ENCODE results near the gene HPCA.

Gene HPCA

GRCh38 chr1:32886004-32886827 is at the start of gene HPCA:
Gene HPCA (plus strand): TSS chr1:32886491. CDS start chr1:32888899, 2,408 bp downstream.
- Histone ChIP-seq H3K9me3 (ENCODE audit: control insufficient read depth, insufficient read depth, low read length) (no peaks in the 10 kb centered on the region), H3K27me3 (ENCODE audit: control insufficient read depth, insufficient read depth, low read length) (peaks cover 67% of the 10 kb centered on the region), H3K9ac (ENCODE audit: low read depth, low read length) (no peak within 1 kb of the TSS), H3K36me3 (ENCODE audit: control insufficient read depth, insufficient read depth, low read length) (no peaks in the 10 kb centered on the region), H3K4me1 (ENCODE audit: control insufficient read depth, insufficient read depth, low read length) (peaks cover 2% of the 10 kb centered on the region), H3K4me3 (ENCODE audit: low read depth, low read length) (peak within 1 kb of the TSS; percentile 52)

GRCh38 chr1:32848354-32849063 is 37.8 kb upstream of the HPCA start:
- Histone ChIP-seq H3K9me3 (ENCODE audit: control insufficient read depth, insufficient read depth, low read length) (no peaks in the 10 kb centered on the region), H3K4me3 (ENCODE audit: low read depth, low read length) (no peak overlapping the region), H3K27me3 (ENCODE audit: control insufficient read depth, insufficient read depth, low read length) (no peaks in the 10 kb centered on the region), H3K9ac (ENCODE audit: low read depth, low read length) (no peak overlapping the region), H3K36me3 (ENCODE audit: control insufficient read depth, insufficient read depth, low read length) (no peaks in the 10 kb centered on the region), H3K4me1 (ENCODE audit: control insufficient read depth, insufficient read depth, low read length) (no peaks in the 10 kb centered on the region)

- Histone ChIP-seq H3K36me3 (ENCODE audit: control insufficient read depth, insufficient read depth, low read length) (peaks cover 2% of the 10 kb centered on the region), H3K4me3 (ENCODE audit: low read depth, low read length) (no peak overlapping the region), H3K4me1 (ENCODE audit: control insufficient read depth, insufficient read depth, low read length) (no peaks in the 10 kb centered on the region), H3K9ac (ENCODE audit: low read depth, low read length) (no peak overlapping the region), H3K9me3 (ENCODE audit: control insufficient read depth, insufficient read depth, low read length) (no peaks in the 10 kb centered on the region), H3K27me3 (ENCODE audit: control insufficient read depth, insufficient read depth, low read length) (no peaks in the 10 kb centered on the region)
Measured at GRCh38 chr1:32855861-32856617, 30.3 kb upstream of the HPCA start.

- no peaks in the 10 kb centered on the region for H3K27me3 ChIP-seq (ENCODE audit: control insufficient read depth, insufficient read depth, low read length)
- peaks cover 2% of the 10 kb centered on the region for H3K36me3 ChIP-seq (ENCODE audit: control insufficient read depth, insufficient read depth, low read length)
- no peaks in the 10 kb centered on the region for H3K9me3 ChIP-seq (ENCODE audit: control insufficient read depth, insufficient read depth, low read length)
- H3K4me1 ChIP-seq (ENCODE audit: control insufficient read depth, insufficient read depth, low read length) = no peaks in the 10 kb centered on the region
- H3K9ac ChIP-seq (ENCODE audit: low read depth, low read length) = no peak overlapping the region
- no peak overlapping the region for H3K4me3 ChIP-seq (ENCODE audit: low read depth, low read length)
Measured at GRCh38 chr1:32858136-32858535, 28.2 kb upstream of the HPCA start.

- Histone ChIP-seq H3K9me3 (ENCODE audit: control insufficient read depth, insufficient read depth, low read length) (no peaks in the 10 kb centered on the region), H3K9ac (ENCODE audit: low read depth, low read length) (no peak overlapping the region), H3K36me3 (ENCODE audit: control insufficient read depth, insufficient read depth, low read length) (peaks cover 2% of the 10 kb centered on the region), H3K27me3 (ENCODE audit: control insufficient read depth, insufficient read depth, low read length) (no peaks in the 10 kb centered on the region), H3K4me1 (ENCODE audit: control insufficient read depth, insufficient read depth, low read length) (no peaks in the 10 kb centered on the region), H3K4me3 (ENCODE audit: low read depth, low read length) (no peak overlapping the region)
Measured at GRCh38 chr1:32858791-32859190, 27.5 kb upstream of the HPCA start.

GRCh38 chr1:32859915-32860314 is 26.4 kb upstream of the HPCA start:
- H3K4me3 ChIP-seq (ENCODE audit: low read depth, low read length) = no peak overlapping the region
- no peaks in the 10 kb centered on the region for H3K9me3 ChIP-seq (ENCODE audit: control insufficient read depth, insufficient read depth, low read length)
- H3K4me1 ChIP-seq (ENCODE audit: control insufficient read depth, insufficient read depth, low read length) = no peaks in the 10 kb centered on the region
- no peak overlapping the region for H3K9ac ChIP-seq (ENCODE audit: low read depth, low read length)
- H3K27me3 ChIP-seq (ENCODE audit: control insufficient read depth, insufficient read depth, low read length) = no peaks in the 10 kb centered on the region
- peaks cover 2% of the 10 kb centered on the region for H3K36me3 ChIP-seq (ENCODE audit: control insufficient read depth, insufficient read depth, low read length)

- Histone ChIP-seq H3K9me3 (ENCODE audit: control insufficient read depth, insufficient read depth, low read length) (no peaks in the 10 kb centered on the region), H3K9ac (ENCODE audit: low read depth, low read length) (no peak overlapping the region), H3K4me3 (ENCODE audit: low read depth, low read length) (no peak overlapping the region), H3K27me3 (ENCODE audit: control insufficient read depth, insufficient read depth, low read length) (no peaks in the 10 kb centered on the region), H3K36me3 (ENCODE audit: control insufficient read depth, insufficient read depth, low read length) (peaks cover 2% of the 10 kb centered on the region), H3K4me1 (ENCODE audit: control insufficient read depth, insufficient read depth, low read length) (no peaks in the 10 kb centered on the region)
Measured at GRCh38 chr1:32860566-32860965, 25.7 kb upstream of the HPCA start.

GRCh38 chr1:32861904-32862695 is 24.2 kb upstream of the HPCA start:
- Histone ChIP-seq H3K27me3 (ENCODE audit: control insufficient read depth, insufficient read depth, low read length) (no peaks in the 10 kb centered on the region), H3K36me3 (ENCODE audit: control insufficient read depth, insufficient read depth, low read length) (no peaks in the 10 kb centered on the region), H3K9me3 (ENCODE audit: control insufficient read depth, insufficient read depth, low read length) (no peaks in the 10 kb centered on the region), H3K9ac (ENCODE audit: low read depth, low read length) (no peak overlapping the region), H3K4me3 (ENCODE audit: low read depth, low read length) (no peak overlapping the region), H3K4me1 (ENCODE audit: control insufficient read depth, insufficient read depth, low read length) (no peaks in the 10 kb centered on the region)

- H3K9ac ChIP-seq (ENCODE audit: low read depth, low read length) = no peak overlapping the region
- no peaks in the 10 kb centered on the region for H3K4me1 ChIP-seq (ENCODE audit: control insufficient read depth, insufficient read depth, low read length)
- no peaks in the 10 kb centered on the region for H3K36me3 ChIP-seq (ENCODE audit: control insufficient read depth, insufficient read depth, low read length)
- no peaks in the 10 kb centered on the region for H3K9me3 ChIP-seq (ENCODE audit: control insufficient read depth, insufficient read depth, low read length)
- H3K4me3 ChIP-seq (ENCODE audit: low read depth, low read length) = no peak overlapping the region
- H3K27me3 ChIP-seq (ENCODE audit: control insufficient read depth, insufficient read depth, low read length) = no peaks in the 10 kb centered on the region
Measured at GRCh38 chr1:32863218-32863880, 22.9 kb upstream of the HPCA start.

GRCh38 chr1:32863881-32864245 is 22.4 kb upstream of the HPCA start:
- Histone ChIP-seq H3K9me3 (ENCODE audit: control insufficient read depth, insufficient read depth, low read length) (no peaks in the 10 kb centered on the region), H3K27me3 (ENCODE audit: control insufficient read depth, insufficient read depth, low read length) (peaks cover 3% of the 10 kb centered on the region), H3K9ac (ENCODE audit: low read depth, low read length) (no peak overlapping the region), H3K4me1 (ENCODE audit: control insufficient read depth, insufficient read depth, low read length) (no peaks in the 10 kb centered on the region), H3K4me3 (ENCODE audit: low read depth, low read length) (no peak overlapping the region), H3K36me3 (ENCODE audit: control insufficient read depth, insufficient read depth, low read length) (no peaks in the 10 kb centered on the region)
